ENCODE data around the gene MYBPC2. TPM values are rescaled to one million over a fixed set of nuclear protein-coding genes. Genes with fewer than 3 reads are reported as not detected.

MYBPC2 gene
- total RNA-seq, 1 experiment from 2014 or later = not detected

DNA sequence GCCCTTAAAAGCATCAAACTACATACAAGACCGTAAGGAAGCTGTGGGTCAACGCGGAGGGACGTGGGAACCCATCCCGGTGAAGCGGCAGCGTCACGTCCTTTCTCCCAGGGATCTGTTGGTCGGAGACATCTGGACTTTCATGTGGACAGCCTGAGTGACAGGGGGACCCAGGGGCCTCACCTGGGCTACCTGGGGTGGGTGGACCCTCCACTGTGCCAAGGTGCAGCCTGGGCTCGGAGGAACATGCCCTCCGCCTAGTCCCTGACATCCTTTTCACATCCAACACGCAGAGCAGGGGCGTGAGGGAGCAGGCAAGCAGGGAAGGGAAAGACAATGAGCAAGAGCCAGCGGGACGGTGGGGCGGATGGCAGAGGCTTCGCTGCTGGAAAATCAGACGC, 57.7 kb downstream of the MYBPC2 start:
- in situ Hi-C loops (cut with HindIII; ENCODE audit: low sequenced_read_pairs) = no loop called here
- DNase-seq (ENCODE audit: low spot score) = no peak

DNA sequence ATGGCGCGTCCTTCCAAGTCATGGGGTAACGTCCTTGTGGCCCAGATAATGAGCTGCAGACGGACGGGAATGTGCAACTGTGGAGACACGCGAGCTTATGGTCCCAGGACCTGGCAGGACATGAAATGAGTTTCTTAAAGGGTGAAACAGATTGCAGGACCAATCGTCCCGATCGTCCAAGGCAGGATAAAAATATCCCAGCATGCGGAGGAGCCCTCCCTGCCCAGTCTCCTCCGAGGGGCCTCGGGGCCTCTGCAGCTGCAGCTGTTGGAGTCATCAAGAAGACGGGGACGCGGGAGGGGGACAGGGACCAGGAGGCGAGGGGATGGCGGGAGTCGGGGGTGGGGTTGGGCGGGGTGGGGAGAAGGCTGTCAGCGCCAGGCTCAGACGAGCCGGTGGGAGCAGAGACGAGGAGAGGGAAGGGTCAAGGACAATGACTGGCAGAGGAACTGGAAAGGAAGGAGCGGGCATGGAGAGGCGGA, 58.3 kb downstream of the MYBPC2 start:
- in situ Hi-C loops (cut with HindIII; ENCODE audit: low sequenced_read_pairs) = no loop called here
- no peak for DNase-seq (ENCODE audit: low spot score)

DNA sequence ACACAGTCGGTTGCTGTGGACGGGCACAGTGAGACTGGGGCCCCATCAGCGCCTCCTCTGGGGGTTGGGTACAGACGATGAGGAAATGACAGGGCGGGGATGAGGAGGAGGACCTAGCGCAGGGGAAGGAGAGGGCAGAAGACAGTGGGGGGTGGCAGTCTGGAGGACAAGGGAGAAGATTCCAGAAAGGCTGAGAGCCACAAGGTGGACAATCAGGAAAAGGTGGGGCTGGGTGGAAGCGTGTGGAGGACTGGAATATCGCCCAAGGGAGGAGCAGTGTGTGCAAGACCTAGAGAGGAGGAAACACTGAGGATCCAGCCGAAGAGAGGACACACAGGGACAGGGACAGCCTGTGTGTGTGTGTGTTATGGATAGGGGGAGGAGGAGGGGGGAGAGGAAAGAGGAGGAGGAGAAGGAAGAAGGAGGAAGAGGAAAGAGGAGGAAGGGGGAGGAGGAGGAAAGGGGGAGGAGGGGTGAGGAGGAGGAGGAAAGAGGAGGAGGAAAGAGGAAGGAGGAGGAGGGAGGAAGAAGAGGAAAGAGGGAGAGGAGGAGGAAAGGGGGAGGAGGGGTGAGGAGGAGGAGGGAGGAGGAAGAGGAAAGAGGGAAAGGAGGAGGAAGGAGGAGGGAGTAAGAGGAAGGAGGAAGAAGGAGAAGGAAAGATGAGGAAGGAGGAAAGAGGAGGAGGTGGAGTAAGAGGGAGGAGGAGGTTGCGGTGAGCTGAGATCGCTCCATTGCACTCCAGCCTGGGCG, 59.8 kb downstream of the MYBPC2 start:
- no peak for DNase-seq (ENCODE audit: low spot score)
- in situ Hi-C loops (cut with HindIII; ENCODE audit: low sequenced_read_pairs) = no loop called here

DNA sequence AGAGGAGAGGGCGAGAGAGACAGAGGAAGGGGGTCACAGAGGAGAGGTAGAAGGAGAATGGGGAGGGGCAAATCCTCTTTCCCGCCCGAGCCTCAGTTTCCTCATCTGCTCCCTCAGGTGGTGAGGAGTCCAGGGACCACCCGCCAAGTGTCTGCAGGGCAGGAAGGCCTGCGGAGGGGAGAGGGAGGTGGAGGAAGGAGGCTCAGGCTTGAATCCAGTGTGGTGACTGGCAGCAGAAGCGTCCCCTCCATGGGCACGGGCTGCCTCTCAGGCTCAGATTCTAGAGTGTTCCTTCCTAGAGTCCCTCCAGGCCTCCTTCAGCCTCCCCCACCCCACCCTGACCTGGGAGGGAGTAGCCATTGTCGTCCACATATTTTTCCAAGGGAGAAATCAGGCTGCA, 60.5 kb downstream of the MYBPC2 start:
- in situ Hi-C loops (cut with HindIII; ENCODE audit: low sequenced_read_pairs) = no loop called here

DNA sequence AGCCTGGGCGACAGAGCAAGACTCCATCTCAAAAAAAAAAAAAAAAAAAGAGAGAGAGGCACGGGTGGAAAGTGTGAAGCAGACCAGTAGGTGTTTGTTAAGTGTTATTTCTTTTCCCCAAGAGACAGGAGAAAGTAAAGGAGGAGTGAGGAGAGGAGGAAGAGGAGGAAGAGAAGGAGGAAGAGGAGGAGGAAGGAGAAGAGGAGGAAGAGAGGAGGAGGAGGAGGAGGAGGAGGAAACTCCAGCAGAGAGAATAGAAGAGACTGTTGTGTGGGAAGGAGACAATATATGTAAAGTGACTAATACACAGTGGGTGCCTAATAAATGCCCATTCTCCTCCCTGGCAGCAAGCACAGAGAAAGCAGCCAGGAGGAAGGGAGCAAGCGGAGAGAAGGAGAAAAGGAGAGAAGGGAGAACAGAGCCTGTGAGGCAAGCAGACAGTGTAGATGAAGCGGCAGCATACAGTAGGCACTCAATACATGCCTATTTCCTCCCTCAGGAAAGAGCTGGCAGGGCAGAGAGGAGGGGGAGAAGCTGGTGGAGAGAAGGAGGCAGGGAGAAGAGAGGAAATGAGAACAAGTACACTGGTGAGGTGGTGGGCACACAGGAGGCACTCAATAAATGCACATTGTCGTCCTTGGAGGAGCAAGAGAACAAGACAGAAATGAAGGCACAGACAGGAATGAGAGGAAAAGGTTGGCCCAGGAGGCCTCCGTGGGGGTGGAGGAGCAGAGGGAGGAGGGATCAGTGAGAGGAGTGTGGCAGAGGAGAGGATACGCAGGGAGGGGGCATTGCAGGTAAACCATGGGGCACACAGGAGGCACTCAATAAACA, 61.7 kb downstream of the MYBPC2 start:
- in situ Hi-C loops (cut with HindIII; ENCODE audit: low sequenced_read_pairs) = no loop called here
- no peak for DNase-seq (ENCODE audit: low spot score)

More for the DNA sequence above, 60.5 kb downstream of the MYBPC2 start:
- no peak for DNase-seq (ENCODE audit: low spot score)

DNA sequence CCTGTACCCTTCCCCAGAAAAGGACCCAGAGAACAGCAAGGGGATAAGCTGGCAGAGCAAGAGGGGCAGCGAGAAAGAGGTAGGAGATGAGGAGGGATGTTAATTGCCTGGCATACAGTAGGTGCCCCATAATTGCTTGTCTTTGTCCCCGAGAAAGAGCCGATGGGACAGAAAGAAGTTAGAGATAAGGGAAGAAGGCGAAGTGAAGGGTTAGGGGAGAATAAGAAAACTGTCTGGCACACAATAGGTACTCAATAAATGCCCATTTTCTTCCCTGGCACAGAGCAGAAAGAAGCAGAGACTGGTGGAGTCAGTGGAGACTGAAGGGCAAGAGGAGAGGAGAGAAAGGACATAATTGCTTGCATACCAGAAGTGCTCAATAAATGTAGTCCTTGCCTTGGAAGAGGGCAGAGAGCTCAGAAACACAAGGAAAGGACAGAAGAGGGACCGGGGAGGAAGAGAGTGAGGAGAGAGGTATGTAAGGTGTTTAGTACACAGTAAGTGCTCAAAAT, 62.4 kb downstream of the MYBPC2 start:
- in situ Hi-C loops (cut with HindIII; ENCODE audit: low sequenced_read_pairs) = no loop called here
- DNase-seq (ENCODE audit: low spot score) = no peak

DNA sequence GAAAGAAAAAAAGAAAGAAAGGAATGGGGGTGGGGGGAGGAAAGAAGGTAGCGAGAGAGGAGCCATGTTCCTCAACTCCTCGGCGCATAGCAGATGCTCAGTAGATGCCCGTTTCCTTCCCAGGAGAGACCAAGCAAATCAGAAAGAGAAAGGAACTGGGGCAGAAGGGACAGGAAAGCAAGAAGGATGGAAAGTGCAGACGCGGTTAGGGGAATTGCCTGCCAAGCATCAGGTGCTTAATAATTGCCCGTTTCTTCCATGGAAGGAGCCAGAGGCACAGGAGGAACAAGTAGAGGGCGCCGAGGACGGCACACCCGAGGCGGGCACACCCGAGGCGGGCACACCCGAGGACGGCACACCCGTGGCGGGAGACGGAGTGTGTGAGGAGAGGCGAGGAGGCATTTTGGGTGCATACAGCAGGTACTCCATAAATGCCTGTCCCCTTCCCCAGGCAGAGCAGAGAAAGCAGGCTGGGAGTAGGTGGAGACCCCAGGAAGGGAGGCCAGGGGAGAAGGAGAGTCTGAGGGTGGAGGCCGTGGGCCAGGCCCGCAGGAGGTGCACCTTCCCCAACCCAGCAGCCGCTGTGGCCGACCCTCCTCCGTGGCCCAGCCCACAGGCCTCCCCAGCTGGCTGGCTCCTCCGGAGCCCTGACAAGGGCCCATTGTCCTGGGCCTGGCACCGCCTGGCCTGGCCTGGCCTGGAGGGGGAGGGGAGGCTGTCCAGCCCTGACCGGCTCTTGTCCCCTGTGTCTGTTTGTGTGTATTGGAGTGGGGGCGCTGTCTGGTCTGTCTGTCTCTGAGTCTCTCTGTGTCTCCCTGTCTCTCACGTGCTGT, 63.7 kb downstream of the MYBPC2 start:
- DNase-seq (ENCODE audit: low spot score) = peak; percentile 34
- in situ Hi-C loops (cut with HindIII; ENCODE audit: low sequenced_read_pairs) = no loop called here

DNA sequence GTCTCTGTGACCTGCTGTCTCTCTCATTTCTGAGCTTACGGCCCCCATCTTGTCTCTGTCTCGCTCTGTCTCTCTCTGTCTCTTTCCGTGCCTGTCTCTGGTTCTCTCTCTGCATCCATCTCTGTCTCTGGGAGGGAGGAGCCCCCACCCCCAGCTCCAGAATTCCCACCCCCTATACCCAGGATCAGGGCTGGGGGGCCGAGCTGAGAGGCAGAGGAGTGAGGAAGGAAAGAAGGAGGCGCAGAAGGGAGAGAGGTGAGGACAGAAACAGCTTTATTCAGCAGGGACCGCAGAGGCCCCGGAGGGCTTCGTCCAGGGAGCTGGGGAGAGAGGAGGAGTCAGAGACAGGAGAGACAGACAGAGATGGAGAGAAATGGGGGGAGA, 64.3 kb downstream of the MYBPC2 start:
- no peak for DNase-seq (ENCODE audit: low spot score)
- in situ Hi-C loops (cut with HindIII; ENCODE audit: low sequenced_read_pairs) = no loop called here

DNA sequence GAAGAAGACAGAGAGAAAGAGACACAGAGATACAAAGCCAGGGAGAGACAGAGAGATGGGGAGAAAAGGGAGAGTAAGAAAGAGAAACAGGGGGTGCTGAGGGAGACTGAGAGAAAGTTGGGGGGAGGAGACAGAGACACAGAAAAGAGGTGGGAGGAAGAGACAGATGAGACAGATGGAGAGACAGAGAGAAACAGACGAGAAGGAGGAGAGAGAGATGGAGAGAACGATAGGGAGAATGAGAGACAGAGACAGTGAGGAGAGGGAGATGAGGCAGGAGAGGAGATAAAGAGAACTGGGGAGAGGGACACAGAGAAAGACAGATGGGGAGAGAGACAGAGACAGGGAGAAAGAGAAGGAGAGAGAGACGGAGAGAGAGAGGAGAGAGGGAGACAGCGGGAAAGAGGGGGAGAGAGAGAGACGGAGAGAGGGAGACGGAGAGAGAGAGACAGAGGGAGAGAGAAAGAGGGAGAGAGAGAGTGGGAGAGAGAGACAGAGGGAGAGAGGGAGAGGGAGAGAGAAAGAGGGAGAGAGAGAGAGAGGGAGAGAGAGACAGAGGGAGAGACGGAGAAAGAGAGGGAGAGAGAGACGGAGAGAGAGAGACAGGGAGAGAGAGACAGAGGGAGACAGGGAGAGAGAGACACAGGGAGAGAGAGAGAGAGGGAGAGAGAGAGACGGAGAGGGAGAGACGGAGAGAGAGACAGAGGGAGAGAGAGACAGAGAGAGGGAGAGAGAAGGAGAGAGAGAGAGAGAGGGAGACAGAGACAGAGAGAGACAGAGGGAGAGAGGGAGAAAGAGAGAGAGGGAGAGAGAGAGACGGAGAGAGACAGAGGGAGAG, 65.7 kb downstream of the MYBPC2 start:
- in situ Hi-C loops (cut with HindIII; ENCODE audit: low sequenced_read_pairs) = no loop called here
- DNase-seq (ENCODE audit: low spot score) = no peak

DNA sequence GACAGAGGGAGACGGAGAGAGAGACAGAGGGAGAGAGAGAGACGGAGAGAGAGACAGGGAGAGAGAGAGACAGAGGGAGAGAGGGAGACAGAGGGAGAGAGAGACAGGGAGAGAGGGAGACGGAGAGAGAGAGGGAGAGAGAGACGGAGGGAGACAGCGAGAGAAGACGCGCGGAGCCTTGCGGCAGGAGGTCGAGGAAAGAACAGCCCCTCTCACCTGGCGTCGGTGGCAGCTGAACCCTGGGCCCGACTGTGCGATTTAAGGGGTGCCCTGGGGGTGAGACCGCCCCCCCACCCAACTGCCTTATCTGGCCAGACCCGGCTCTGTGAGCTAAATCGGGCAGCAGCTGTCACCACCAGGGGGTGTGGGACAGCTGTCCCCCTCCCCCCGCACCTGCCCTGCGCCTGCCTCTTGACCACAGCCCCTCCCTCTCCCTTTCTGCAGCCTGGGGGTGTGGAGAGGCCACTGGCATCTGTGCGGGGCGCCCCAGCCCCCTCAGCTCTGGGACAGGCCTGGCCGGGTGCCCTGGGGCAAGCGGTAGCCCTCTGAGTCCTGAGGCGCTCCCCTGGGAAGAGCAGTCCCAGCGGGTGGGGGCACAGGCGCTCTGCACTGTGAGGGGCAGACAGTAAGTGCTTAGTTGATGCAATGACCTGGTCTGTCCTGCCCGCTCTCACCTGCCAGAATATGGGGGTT, 67.5 kb downstream of the MYBPC2 start:
- in situ Hi-C loops (cut with HindIII; ENCODE audit: low sequenced_read_pairs) = no loop called here
- DNase-seq (ENCODE audit: low spot score) = no peak

DNA sequence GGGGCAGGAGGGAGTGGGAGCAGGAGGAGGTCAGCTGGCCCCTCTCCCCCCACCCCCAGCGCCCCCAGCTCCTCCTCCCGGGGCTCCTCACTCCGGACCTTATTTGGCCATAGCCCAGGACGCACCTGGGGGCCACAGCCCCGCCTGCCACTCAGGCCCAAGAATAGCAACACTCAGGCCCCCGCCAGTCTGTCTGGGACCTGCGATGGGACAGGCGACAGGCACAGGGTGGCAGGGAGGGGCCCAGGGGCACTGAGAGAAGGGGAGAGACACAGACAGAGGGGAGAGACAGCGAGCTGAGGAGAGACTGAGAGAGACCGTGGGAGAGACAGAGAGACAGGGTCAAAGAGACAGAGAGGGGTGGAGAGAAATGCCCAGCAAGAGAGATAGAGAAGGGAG, 68.1 kb downstream of the MYBPC2 start:
- in situ Hi-C loops (cut with HindIII; ENCODE audit: low sequenced_read_pairs) = no loop called here
- DNase-seq (ENCODE audit: low spot score) = no peak

DNA sequence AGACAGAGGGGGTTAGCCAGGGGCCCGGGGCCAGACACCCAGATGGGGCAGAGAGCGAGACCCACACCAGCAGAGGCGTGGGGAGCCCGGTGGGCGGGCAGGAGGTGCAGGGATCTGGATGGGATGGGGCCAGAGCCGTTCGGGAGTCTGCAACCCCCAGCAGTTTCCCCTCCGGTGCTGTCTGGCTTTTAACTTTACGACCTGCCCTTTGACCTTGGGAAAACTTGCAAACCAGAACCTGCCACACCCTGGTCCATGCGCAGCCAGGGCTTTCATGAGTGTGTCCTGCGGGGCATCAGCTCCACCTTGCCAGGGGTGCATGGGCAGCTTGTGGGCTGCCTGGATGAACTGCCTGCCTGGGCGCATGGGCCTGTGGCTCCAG, 68.5 kb downstream of the MYBPC2 start:
- in situ Hi-C loops (cut with HindIII; ENCODE audit: low sequenced_read_pairs) = no loop called here
- DNase-seq (ENCODE audit: low spot score) = no peak

DNA sequence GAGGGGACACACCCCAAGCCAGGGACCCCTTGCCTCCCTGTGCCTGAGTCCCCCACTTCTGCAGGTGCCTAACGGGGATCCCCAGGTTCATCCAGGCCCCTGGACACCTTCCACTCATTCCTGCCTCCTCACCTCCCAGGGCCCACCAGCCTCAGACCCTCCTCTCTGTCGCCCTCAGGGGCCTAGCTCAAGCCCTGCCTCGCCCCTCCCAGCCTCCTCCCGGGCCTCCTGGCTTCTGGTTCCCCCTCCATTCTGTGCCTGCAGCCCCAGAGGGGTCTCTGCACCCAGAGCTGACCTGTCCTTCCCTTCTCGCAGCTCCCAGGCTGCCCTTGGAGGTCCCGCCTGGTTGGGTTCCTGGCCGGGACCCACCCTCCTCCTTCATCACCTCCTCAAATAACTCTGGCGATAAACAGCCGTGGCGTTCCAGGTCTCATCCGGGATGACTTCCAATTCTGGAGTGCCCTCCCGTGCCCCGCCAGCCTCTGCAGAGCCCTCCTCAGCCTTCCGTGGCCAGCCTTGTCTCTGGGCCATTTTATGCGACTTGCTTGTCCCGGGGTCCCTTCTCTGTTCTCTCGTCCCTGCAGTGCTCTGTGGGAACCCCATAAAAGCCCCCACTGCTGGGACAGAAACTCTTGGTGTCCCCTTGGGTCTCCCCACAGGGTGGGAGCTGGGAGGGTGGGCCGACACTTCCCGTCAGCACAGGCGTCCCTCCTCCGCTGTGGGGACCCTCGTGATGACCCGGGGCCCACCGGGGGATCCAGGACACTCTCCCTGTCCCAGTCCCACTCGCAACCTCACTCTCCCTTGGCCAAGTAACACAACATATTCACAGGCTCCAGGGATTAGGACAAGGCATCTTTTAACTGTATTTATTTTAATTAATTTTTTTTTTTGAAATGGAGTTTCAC, 69.1 kb downstream of the MYBPC2 start:
- DNase-seq (ENCODE audit: low spot score) = no peak
- in situ Hi-C loops (cut with HindIII; ENCODE audit: low sequenced_read_pairs) = no loop called here

DNA sequence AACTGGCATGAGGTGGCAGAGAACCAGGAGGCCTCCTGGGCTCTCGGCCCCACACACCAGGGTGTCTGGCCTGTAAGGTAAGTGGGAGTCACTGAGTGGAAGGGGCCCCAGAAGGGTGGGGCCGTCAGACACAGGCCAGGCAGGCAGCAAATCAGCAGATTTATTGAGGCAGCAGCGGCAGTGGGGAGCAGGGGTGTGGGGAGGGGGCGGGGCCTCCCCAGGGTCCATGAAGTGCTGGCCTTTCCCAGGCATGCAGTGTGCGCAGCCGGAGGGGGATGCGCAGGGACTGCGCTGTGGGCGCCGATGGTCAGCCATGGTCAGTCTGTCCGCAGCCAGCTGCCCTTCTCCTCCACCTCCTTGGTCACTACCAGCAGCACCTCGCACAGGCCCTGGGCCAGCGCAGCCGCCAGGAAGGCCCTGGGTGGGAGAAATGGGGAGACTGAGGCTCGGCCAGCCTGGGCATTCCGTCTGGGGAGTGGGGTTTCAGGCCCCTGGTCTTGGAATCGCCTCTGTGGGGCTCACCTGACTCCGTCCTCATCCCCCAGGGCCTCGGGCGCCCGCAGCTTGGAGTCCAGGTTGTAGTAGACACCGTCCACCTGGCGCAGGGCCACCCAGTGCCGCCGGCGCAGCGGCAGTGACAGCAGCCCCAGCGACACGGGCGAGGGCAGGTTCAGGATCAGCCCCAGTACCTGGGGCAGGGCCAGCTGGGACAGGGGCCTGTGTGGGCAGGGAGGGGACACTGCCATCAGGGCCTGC, 73.3 kb downstream of the MYBPC2 start:
- in situ Hi-C loops (cut with HindIII; ENCODE audit: low sequenced_read_pairs) = no loop called here
- DNase-seq (ENCODE audit: low spot score) = no peak

DNA sequence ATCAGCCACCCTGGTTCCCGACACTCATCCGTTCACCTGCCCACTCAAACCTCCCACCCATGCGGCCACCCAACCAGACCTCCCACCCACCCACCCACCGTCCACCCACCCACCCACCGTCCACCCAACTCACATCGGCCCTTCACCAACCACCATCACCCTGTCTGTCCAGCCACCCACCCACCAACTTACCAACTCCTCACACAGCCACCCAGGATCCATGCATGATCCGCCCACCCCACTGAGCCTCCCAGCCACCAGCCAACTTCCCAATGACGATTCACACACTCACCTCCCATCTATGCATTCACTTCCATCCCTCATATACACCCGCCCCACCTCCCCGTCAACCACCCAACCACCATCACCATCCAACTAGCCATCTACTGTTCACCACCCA, 74.0 kb downstream of the MYBPC2 start:
- in situ Hi-C loops (cut with HindIII; ENCODE audit: low sequenced_read_pairs) = no loop called here
- DNase-seq (ENCODE audit: low spot score) = no peak

DNA sequence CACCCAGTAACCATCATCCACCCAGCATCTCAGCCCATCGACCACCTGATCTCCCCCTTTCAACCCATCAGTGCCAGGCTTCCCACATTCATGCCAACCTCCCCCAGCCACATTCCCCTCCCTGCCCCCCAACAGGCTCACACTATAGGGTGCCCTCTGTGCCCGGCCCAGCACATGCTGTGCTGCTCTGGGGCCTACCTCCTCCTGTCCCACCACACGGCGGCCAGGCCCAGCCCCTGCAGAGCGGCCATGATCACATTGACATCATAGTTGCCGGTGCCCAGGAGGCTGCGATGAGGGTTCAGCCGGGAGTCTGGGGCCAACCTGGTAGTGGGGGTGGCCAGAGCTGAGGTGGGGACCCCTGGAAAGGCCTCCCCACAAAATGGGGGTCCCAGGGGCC, 74.7 kb downstream of the MYBPC2 start:
- in situ Hi-C loops (cut with HindIII; ENCODE audit: low sequenced_read_pairs) = no loop called here
- DNase-seq (ENCODE audit: low spot score) = no peak

DNA sequence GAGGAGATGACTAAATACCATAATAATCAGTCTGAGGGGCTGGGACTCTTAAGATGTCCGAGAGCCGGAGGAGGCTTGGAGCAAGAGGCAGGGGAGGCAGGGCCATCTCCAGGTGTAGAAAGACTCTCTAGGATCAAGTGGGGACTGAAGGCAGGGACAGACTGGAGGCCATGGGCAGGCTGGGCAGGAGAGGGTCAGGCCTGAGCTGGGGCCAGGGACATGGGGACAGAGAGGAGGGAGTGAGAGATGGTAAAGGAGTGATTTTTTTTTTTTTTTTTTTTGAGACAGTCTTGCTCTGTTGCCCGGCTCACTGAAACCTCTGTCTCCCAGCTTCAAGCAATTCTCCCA, 76.1 kb downstream of the MYBPC2 start:
- in situ Hi-C loops (cut with HindIII; ENCODE audit: low sequenced_read_pairs) = no loop called here

More for the DNA sequence above, 76.1 kb downstream of the MYBPC2 start:
- DNase-seq (ENCODE audit: low spot score) = no peak
